RCC 7860 (cell line): Measurements from ENCODE around the gene CSF1R.
"Not testable (repeated sequence)": the region's sequence is repeated elsewhere in the genome, so short reads cannot be mapped to it uniquely, and the experiment has no call there.

Source experiments
- DNase-seq: peaks from one replicate; pipeline ENCODE4 v3.0.0-alpha.2; 2015; ENCODE audit warnings: low spot score
- FAIRE-seq: peaks from 2 replicates; lab custom pipeline; 2012; peaks lifted over from hg19 to GRCh38; lab: Jason Lieb, UNC

The CSF1R gene

GRCh38 chr5:150034662-150035061, 51.7 kb downstream of the CSF1R start:
- DNase-seq (peak; percentile 55), FAIRE-seq (peak; percentile 82)

GRCh38 chr5:150033334-150033733, 53.0 kb downstream of the CSF1R start:
- DNase-seq (no peak), FAIRE-seq (no peak)

GRCh38 chr5:150028047-150028446, 58.3 kb downstream of the CSF1R start:
- FAIRE-seq, DNase-seq: not testable (repeated sequence)

GRCh38 chr5:150026682-150027172, 59.6 kb downstream of the CSF1R start:
- DNase-seq: no peak
- no peak for FAIRE-seq

GRCh38 chr5:150024346-150024984, 61.9 kb downstream of the CSF1R start:
- FAIRE-seq: no peak
- no peak for DNase-seq

GRCh38 chr5:150023136-150023535, 63.2 kb downstream of the CSF1R start:
- FAIRE-seq: no peak
- no peak for DNase-seq

- peak; percentile 90 for FAIRE-seq
- DNase-seq: peak; percentile 79
These were observed 63.7 kb downstream of the CSF1R start for GRCh38 chr5:150022681-150023080.

GRCh38 chr5:150022158-150022531, 64.2 kb downstream of the CSF1R start:
- FAIRE-seq (no peak), DNase-seq (peak; percentile 65)

- DNase-seq: peak; percentile 65
These were observed 64.7 kb downstream of the CSF1R start for GRCh38 chr5:150021491-150022157.

GRCh38 chr5:150020249-150020648, 66.1 kb downstream of the CSF1R start:
- no peak for FAIRE-seq
- DNase-seq: no peak

More at GRCh38 chr5:150021491-150022157, 64.7 kb downstream of the CSF1R start:
- FAIRE-seq: peak; percentile 86

- no peak for FAIRE-seq
These were observed 68.9 kb downstream of the CSF1R start for GRCh38 chr5:150017226-150018005.

GRCh38 chr5:150016537-150016936, 69.8 kb downstream of the CSF1R start:
- DNase-seq: no peak
- no peak for FAIRE-seq

More at GRCh38 chr5:150017226-150018005, 68.9 kb downstream of the CSF1R start:
- DNase-seq: no peak

- DNase-seq (no peak), FAIRE-seq (no peak)
These were observed 70.9 kb downstream of the CSF1R start for GRCh38 chr5:150015415-150015814.

- DNase-seq: no peak
- no peak for FAIRE-seq
These were observed 71.9 kb downstream of the CSF1R start for GRCh38 chr5:150014456-150014855.

- no peak for FAIRE-seq
- no peak for DNase-seq
These were observed 72.4 kb downstream of the CSF1R start for GRCh38 chr5:150013931-150014330.

GRCh38 chr5:150009671-150010387, 76.5 kb downstream of the CSF1R start:
- no peak for DNase-seq

GRCh38 chr5:150007050-150007449, 79.3 kb downstream of the CSF1R start:
- FAIRE-seq (no peak), DNase-seq (no peak)

More at GRCh38 chr5:150009671-150010387, 76.5 kb downstream of the CSF1R start:
- no peak for FAIRE-seq

- no peak for FAIRE-seq
- DNase-seq: no peak
These were observed 80.0 kb downstream of the CSF1R start for GRCh38 chr5:150006318-150006717.
